Measurements from ENCODE around the gene FATE1. TPM values are rescaled to one million over a fixed set of nuclear protein-coding genes. Genes with fewer than 3 reads are reported as not detected.
"Not testable (repeated sequence)": the region's sequence is repeated elsewhere in the genome, so short reads cannot be mapped to it uniquely, and the experiment has no call there.

Gene FATE1
- total RNA-seq, 1 donor from 2014 or later, result not detected

DNA sequence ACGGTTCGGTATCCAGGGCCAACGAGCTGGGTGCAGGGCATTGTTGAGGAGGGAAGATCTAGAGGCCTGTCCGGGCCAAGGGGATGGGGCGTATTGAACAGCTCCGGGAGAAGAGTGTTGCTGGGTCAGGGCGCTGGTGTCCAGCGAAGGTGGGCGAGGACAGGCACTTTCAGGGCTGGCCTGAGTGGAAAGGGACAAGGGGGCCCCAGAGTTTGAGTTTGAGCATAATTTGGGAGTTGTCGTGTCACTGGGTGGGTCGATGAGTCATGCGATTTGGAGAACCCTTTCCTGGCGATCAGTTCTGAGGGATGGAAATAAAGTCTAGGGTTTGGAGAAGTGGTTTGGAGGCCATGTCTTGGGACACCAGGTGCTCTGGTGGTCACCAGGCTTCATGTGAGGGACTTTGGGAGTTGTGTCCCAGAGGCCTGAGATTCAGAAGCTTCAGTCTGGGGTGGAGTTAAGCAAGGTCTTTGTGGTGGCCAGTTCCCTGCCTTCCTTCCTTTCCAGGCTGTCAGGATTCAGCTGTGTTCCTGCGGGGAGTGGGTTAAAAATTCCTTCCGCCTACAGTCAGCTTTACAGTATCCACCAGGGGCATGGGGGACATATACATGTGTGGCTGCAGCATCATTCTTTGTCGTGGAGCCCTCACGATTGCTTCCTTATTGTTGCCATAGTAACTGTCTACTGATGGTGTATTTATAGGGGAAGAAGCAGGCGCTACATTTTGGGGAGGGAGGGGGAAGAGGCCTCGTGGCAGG is 20.1 kb upstream of the FATE1 start:
- no peak for TF ChIP-seq CTCF (IDR thresholded peaks at IDR 0.05; ENCODE audit: borderline replicate concordance)

GRCh38 chrX:151697082-151697481 is 18.8 kb upstream of the FATE1 start:
- DNase-seq; H3K4me3 ChIP-seq; H3K27me3 ChIP-seq (ENCODE audit: low read depth); H3K27ac ChIP-seq (replicated peaks); H3K36me3 ChIP-seq; H3K4me1 ChIP-seq; H3K9me3 ChIP-seq (replicated peaks); intact Hi-C loops (cut with micrococcal nuclease): not testable (repeated sequence)

More for the DNA sequence above, 20.1 kb upstream of the FATE1 start:
- Histone ChIP-seq H3K4me1 (no peaks in the 10 kb centered on the region), H3K9me3 (replicated peaks) (no peaks in the 10 kb centered on the region), H3K27me3 (ENCODE audit: low read depth) (peaks cover 9% of the 10 kb centered on the region), H3K36me3 (no peaks in the 10 kb centered on the region), H3K27ac (replicated peaks) (peak overlapping the region; percentile 19), H3K4me3 (peak overlapping the region; percentile 56)
- intact Hi-C loops (cut with micrococcal nuclease), result no loop called here
- DNase-seq, result no peak

- peaks cover 9% of the 10 kb centered on the region for H3K27me3 ChIP-seq (ENCODE audit: low read depth)
These were observed 18.3 kb upstream of the FATE1 start for GRCh38 chrX:151697522-151697921.

GRCh38 chrX:151698485-151698884 is 17.4 kb upstream of the FATE1 start:
- H3K36me3 ChIP-seq, result no peaks in the 10 kb centered on the region
- H3K27ac ChIP-seq (replicated peaks), result no peak overlapping the region
- peaks cover 9% of the 10 kb centered on the region for H3K27me3 ChIP-seq (ENCODE audit: low read depth)
- peaks cover 7% of the 10 kb centered on the region for H3K4me1 ChIP-seq
- intact Hi-C loops (cut with micrococcal nuclease), result no loop called here
- no peaks in the 10 kb centered on the region for H3K9me3 ChIP-seq (replicated peaks)
- H3K4me3 ChIP-seq, result no peak overlapping the region
- no peak for TF ChIP-seq CTCF (IDR thresholded peaks at IDR 0.05; ENCODE audit: borderline replicate concordance)
- no peak for DNase-seq

More at GRCh38 chrX:151697522-151697921, 18.3 kb upstream of the FATE1 start:
- Histone ChIP-seq H3K27ac (replicated peaks) (no peak overlapping the region), H3K36me3 (no peaks in the 10 kb centered on the region), H3K9me3 (replicated peaks) (no peaks in the 10 kb centered on the region), H3K4me3 (no peak overlapping the region), H3K4me1 (peaks cover under 1% of the 10 kb centered on the region)
- intact Hi-C loops (cut with micrococcal nuclease), result no loop called here
- DNase-seq, result no peak
- TF ChIP-seq CTCF (IDR thresholded peaks at IDR 0.05; ENCODE audit: borderline replicate concordance), result no peak

DNA sequence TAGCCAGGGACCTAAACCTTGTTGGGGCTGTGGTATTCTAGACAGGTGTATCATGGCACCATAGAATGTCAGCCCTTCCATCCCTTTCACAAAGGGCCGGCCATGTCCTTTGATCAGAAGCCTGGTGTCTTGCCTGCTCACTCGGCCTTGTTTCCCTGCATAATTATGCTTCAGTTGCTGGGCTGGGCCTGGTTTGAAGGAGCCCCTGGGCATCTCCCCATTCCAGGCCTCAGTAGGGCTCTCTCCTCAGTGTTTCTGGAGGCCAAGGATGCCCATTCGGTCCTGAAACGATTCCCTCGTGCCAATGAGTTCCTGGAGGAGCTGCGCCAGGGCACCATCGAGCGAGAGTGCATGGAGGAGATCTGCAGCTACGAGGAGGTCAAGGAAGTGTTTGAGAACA is 16.1 kb upstream of the FATE1 start:
- intact Hi-C loops (cut with micrococcal nuclease), result no loop called here
- H3K4me1 ChIP-seq, result peaks cover 14% of the 10 kb centered on the region
- H3K36me3 ChIP-seq, result no peaks in the 10 kb centered on the region
- H3K9me3 ChIP-seq (replicated peaks), result no peaks in the 10 kb centered on the region
- no peak overlapping the region for H3K4me3 ChIP-seq
- no peak for DNase-seq
- H3K27me3 ChIP-seq (ENCODE audit: low read depth), result peaks cover 9% of the 10 kb centered on the region
- no peak overlapping the region for H3K27ac ChIP-seq (replicated peaks)
- TF ChIP-seq CTCF (IDR thresholded peaks at IDR 0.05; ENCODE audit: borderline replicate concordance), result no peak

GRCh38 chrX:151700581-151700980 is 15.3 kb upstream of the FATE1 start:
- DNase-seq, result no peak
- TF ChIP-seq CTCF (IDR thresholded peaks at IDR 0.05; ENCODE audit: borderline replicate concordance), result no peak
- H3K27ac ChIP-seq (replicated peaks), result no peak overlapping the region
- H3K9me3 ChIP-seq (replicated peaks), result no peaks in the 10 kb centered on the region
- no peak overlapping the region for H3K4me3 ChIP-seq
- intact Hi-C loops (cut with micrococcal nuclease), result no loop called here
- H3K27me3 ChIP-seq (ENCODE audit: low read depth), result peaks cover 4% of the 10 kb centered on the region
- peaks cover 14% of the 10 kb centered on the region for H3K4me1 ChIP-seq
- no peaks in the 10 kb centered on the region for H3K36me3 ChIP-seq

All from left ventricle myocardium inferior (tissue), 1 donor.